GM11168 (cell line): ENCODE data around the gene PCYOX1L.
"Not testable (repeated sequence)": the region's sequence is repeated elsewhere in the genome, so short reads cannot be mapped to it uniquely, and the experiment has no call there.

Experiments used
- in situ Hi-C: fragments of 300-500 bp; cut with MboI; formaldehyde crosslinking; loops from one replicate; pipeline ENCODE4 v1.12.0; 2022; ENCODE audit warnings: low sequenced_read_pairs; ENCODE audit not compliant: unreplicated experiment

PCYOX1L gene

DNA sequence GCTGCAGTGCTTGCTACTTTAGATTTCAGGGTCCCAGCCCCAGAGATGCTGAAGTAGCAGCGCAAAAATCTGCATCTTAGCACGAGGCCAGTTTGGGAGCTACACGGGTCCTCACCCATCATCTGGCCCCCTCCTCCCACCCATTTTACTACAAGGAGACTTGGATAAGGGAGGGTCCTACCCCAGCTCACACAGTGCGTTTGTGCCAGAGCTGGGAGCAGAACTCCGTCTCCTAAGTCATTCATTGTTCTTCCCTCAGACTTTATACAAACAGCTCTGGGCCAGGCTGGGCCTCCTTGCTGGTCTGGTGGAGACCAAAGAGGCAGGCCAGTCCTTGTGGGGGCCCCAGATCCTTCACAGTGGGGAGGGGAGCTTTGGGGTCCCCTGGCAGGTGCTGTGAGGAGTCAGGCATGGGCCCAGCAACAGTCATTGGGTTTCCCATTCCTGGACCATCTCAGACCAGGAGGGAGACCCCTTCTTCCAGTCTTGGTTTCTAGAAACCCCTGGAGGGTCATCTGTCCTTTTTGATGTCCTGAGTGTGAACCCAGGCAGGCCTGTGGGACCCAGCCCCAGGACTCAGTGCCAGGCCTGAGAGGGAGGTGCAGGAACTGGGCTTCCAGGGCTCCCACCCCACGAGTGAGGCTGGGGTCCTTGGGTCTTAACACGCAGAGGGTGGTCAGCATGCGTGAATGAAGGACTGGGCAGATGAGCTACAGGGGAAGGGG, 23.6 kb downstream of the PCYOX1L start:
- in situ Hi-C loops: loop anchor here (10.0 kb wide), 1 partner anchor 183 kb away; no protein-coding TSS in a partner anchor

DNA sequence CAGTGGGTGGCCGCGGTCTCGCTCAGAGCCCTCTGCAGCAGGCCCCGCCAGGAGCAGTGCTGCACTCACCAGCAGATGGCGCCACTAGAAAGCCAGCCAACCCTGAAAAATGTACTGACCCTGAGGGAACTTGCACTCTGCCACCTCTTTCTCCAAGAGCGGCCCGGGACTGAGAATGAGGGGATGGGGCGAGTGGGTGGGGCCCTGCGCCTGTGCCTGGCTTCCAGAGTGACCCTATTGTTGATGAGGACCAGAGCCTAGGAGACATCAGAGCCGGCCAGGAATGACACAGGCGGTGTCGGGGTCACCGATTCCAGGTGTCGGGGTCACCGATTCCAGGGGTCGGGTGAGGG, 24.1 kb downstream of the PCYOX1L start:
- in situ Hi-C loops: loop anchor here (10.0 kb wide), 1 partner anchor 183 kb away; no protein-coding TSS in a partner anchor

DNA sequence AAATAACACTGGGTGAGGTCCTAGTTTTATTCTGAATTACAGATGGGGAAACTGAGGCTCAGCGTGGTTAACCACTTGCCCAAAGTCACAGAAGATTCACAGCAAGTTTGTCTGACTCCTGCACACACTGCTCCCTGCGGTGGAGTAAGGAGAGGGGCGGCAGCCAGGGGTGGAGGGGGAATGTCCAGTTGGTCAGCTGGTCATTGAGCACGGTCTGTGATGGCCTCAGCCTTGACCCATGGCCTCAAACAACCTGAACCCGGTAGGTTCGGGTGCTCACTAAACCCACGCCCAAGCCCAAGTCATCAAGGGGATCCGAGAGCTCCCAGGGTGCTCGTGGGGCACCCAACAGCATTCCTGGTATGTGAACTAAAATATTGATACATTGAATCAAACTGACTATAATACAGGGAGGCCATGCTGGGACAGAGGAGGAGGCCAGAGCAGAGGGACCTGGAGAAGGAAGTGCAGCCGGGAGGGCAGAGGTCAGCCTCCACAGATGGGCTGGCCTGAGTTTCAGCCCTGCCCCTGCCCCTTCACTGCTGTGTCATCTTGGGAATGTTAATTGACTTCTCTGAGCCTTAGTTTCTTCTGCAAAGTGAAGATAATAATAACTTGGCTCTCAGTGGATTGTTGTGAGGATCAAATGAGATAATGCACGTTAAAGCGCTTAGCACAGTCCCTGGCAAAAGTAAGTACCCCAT, 24.8 kb downstream of the PCYOX1L start:
- in situ Hi-C loops: loop anchor here (10.0 kb wide), 1 partner anchor 182 kb away; no protein-coding TSS in a partner anchor

DNA sequence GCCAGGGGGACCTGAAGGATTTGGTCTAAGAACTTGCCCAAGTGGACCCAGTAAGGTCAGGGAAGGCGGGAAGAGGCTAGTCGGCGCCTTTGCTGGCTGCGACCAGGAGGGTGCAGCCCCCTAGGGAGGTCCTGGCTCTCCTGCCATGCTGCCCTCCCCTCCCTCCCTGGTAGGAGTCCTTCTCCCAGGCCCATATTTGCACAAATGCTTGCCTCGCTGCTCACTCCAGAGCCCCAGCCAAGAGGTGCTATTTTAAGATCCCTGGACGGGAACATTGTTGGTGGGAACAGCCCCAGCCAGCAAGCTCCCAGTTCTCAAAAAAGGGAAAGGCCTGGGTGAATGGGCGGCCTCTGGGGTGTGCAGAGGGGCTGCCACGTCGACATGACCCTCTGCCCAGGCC, 25.6 kb downstream of the PCYOX1L start:
- in situ Hi-C loops: loop anchor here (10.0 kb wide), 1 partner anchor 181 kb away; no protein-coding TSS in a partner anchor

DNA sequence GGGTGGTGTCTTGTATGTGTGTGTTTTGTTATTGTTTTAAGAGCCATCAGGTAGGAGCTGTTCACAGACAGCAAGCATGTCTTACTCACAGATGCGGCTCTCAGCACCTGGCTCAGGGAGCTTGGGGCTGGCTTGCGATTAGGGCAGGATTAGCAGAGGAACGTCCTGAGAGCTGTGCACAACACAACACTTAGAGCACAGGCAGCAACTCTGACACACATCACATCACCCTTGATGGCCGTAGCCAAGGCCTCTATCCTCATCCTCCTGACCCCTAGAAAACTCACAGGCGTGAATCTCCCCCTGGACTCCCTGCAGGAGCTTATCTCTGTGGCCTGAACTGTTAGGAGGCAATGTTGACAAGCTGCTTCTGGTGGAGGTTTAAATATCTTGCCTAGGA, 28.3 kb downstream of the PCYOX1L start:
- in situ Hi-C loops: loop anchor here (10.0 kb wide), 1 partner anchor 179 kb away; no protein-coding TSS in a partner anchor

DNA sequence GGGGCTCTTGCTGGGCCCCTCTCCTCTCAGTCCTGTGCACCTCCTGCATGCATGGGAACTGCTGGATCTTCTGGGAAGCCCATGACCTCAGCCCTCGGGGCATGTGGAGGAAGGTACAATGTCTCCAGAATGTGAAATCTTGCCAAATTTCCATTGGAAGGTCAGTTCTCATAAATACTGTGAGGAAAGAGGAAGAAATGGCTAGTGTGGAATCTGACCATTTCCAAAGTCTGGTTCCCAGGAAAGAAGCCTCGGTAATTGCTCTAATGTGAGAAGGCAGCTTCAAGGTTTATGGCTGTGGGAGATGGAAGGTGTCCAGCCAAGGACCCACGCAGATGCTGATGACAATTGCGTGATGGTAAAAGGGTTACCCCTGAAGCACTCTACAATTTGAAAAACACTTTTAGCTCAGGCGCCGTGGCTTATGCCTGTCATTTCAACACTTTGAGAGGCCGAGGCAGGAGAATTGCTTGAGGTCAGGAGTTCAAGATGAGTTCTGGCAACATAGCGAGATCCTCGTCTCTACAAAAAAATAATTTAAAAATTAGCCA, 29.3 kb downstream of the PCYOX1L start:
- in situ Hi-C loops: loop anchor here (10.0 kb wide), 1 partner anchor 178 kb away; no protein-coding TSS in a partner anchor

DNA sequence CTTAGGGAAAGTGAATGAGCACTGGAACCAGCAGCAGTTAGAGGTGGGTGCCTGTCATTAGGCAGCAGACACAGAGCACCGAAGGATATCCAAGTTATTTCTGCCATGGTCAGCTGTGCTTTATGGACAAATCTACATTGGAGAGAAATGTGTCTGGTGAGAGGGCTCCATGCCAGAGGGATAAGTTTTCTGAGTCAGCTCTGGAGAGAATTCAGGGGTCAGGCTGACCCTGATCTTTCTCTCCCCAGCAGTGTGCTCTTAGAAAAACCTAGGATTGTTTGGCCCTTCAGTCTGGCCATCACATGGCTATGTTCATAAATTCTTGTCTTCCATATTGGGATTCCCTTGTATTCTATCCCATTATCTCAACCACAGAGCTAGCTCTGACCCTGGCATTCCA, 30.1 kb downstream of the PCYOX1L start:
- in situ Hi-C loops: loop anchor here (10.0 kb wide), 1 partner anchor 177 kb away; no protein-coding TSS in a partner anchor

DNA sequence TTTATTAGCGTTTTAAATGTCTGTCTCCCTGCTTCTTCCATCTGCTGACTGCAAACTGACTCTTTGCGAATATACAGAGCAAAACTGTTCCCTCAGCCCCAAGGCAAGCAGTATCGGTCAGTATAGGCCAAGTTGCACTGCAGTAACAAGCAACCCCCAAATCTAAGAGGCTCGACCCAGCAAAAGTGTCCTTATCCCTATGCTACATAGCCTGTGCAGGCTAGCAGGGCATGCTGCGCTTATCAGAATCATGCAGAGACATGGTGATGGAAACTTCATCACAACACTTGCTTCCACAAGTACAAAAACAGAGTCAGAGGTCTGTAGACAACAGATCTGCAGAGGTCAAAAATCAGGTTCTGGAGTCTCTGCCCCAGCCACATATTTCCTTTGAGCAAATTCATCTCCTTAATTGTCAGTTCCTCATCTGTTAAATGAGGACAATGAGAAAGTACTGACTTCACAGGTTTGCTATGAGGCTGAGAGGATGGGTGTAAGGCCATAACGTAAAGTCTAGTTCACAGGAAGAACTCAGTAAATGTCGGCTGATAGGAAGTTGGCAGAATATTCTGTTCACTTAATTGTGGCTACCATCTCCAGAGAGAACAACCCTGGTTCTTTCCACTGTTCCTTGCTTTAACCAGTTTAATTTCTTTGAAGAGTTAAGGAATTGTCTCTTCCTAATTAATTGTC, 30.8 kb downstream of the PCYOX1L start:
- in situ Hi-C loops: loop anchor here (10.0 kb wide), 1 partner anchor 176 kb away; no protein-coding TSS in a partner anchor

DNA sequence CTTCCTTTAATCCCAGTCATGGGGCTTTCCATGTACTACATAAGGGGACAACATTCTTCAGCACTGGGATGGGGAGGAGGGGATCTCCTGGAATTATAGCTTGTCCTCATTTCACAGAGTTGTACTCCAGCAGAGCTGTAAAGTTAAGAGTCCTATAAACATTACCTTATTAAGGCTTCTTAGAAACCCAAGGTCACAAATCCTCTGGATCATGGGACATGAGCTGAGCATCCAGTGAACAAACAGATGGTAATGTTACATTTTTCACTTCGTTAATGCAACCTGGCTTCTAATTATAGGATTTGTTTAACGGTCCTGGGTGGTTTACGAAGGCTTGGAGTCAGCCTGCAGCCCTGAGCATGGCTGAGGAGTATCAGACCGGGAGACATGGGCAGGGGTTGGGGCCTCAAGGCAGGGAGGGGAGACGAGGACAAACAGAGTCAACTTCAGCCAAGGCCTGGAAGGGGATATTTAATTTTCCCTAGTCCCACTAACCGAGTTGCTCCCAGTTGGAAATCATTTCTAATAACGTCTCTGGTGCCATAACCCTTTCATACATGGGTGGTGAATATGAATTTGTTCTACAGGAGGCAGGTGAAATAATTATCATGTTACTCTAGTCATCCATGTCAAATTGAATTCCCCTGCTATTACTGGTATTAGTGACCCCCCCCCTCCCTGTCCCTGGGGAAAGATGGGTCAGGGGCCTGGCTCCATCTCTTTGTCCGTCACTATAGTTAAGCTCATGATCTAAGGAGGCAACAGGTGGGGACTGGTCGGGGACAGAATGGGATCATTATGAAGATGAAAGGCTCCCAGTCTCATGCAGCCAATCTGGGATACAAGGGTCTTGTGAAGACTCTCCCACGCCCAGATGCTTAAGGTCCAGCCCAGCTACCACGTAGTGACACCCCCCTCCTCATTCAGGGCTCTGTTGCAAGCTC, 32.0 kb downstream of the PCYOX1L start:
- in situ Hi-C loops: loop anchor here (10.0 kb wide), 1 partner anchor 175 kb away; no protein-coding TSS in a partner anchor

DNA sequence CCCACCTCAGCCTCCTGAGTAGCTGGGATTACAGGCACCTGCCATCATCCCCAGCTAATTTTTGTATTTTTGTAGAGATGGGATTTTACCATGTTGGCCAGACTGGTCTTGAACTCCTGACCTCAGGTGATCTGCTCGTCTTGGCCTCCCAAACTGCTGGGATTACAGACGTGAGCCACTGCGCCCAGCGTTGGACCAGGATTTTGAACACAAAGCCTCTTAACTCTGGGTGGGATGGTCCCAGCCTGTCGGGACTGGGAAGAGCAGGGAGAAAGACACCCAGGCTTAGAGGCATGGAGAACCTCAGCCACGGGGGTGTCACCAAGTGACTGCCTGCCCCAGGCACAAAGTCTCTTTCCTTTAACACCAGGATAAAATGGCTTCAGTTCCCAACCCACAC, 33.2 kb downstream of the PCYOX1L start:
- in situ Hi-C loops: not testable (repeated sequence)

DNA sequence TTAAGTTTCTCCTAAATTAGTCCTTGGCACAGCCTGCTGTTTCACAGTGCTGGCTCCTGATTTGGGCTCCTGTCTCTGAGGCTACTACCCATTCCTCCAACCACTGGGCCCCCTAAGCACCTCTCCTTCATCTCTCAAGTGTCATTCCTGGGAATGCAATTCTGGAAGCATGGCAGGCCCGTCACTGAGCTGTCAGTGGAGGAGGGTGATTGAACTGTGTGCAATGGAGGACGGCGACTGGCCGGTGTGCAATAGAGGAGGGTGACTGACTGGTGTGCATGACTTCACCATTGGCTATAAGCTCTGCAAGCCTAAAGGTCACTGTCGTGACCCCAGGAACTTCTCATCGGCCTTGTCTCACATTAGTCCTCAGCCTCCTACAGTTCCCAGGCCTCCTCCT, 33.7 kb downstream of the PCYOX1L start:
- in situ Hi-C loops: no loop called here

DNA sequence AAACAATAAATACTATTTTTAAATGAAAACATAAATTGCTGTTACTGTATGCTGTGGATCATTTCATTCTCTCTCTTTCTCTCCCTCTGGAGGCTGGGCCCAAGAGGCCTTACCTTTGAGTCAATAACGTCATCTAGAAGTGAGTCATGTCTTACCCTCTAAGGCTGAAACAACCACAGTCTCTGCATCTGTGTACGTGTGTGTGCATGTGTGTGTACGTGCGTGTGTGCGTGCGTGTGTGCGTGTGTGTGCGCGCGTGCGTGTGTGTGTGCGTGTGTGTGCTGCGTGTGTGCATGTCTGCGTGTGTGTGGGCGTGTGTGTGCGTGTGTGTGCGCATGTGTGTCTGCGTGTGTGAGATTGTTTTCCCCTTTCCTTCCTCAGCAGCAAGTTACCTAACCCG, 34.9 kb downstream of the PCYOX1L start:
- in situ Hi-C loops: no loop called here

DNA sequence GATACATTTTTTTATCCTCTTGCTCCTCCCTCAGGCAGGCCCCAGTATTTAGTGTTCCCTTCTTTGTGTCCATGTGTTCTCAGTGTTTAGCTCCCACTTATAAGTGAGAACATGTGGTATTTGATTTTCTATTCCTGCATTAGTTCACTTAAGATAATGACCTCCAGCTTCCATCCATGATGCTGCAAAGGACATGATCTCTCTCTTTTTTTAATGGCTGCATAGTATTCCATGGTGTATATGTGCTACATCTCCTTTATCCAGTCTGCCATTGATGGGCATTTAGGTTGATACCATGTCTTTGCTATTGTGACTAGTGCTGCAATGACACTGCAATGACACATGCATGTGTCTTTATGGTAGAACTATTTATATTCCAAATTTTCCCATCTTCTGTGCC, 37.1 kb downstream of the PCYOX1L start:
- in situ Hi-C loops: not testable (repeated sequence)

DNA sequence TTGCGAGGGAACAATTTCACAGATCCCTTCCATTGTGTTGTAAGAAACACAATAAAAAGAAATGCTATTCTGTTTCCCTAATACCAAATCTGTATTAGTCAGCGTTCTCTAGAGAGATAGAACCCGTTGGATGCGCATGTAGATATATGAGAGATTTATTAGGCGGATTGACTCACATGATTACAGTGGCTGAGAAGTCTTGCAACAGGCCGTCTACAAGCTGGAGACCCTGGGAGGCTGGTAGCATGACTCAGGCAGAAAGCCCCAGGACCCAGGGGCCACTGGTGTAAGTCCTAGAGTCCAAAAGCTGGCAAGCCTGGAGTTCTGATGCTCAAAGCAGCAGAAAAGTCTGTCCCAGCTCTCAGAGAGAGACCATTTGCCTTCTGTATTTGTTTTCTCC, 39.7 kb downstream of the PCYOX1L start:
- in situ Hi-C loops: no loop called here

DNA sequence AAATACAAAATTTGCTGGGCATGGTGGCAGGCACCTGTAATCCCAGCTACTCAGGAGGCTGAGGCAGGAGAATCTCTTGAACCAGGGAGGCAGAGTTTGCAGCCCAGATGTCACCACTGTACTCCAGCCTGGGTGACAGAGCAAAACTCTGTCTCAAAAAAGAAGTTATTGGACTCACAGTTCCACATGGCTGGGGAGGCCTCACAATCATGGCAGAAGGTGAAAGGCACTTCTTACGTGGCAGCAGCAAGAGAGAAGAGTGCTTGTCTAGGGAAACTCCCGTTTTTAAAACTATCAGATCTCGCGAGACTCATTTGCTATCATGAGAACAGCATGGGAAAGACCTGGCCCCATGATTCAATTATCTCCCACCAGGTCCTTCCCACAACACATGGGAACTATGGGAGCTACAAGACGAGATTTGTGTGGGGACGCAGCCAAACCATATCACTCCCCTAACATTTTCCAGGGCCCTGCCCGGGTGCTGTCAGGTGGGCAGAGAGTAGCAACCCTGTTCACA, 41.0 kb downstream of the PCYOX1L start:
- in situ Hi-C loops: not testable (repeated sequence)

DNA sequence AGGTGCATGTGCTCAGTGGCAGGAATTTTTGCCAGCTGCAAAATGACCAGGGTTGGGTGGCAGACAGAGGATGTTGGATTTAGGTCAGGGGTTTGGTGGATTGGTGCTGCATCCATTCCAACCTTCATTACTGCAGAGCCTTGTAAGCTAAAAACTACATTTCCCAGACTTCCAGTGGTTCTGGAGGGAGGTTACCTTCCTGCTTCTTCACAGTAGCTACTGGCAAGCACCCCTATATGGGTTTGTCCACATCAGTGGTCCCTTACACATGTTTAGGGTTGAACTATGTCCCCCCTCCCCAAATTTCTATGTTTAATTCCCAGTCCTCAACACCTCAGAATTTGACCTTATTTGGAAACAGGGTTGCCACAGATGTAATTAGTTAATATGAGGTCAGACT, 41.9 kb downstream of the PCYOX1L start:
- in situ Hi-C loops: no loop called here

DNA sequence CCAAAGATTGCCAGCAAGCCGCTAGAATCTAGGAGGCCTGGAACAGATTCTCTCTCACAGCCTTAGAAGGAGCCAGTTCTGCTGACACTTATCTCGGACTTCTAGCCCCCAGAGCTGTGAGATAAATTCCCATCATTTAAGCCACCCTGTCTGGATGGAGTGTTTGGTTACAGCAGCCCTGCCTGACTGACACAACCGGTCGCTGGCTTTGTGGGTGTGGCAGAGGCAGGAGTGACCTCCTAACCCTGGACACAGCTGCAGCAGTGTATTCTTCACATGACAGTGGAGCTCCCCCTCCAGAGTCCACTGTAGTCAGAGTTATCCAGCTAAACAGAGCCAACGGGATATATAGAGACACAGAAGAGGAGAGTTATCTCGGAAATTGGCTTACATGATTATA, 42.5 kb downstream of the PCYOX1L start:
- in situ Hi-C loops: no loop called here

DNA sequence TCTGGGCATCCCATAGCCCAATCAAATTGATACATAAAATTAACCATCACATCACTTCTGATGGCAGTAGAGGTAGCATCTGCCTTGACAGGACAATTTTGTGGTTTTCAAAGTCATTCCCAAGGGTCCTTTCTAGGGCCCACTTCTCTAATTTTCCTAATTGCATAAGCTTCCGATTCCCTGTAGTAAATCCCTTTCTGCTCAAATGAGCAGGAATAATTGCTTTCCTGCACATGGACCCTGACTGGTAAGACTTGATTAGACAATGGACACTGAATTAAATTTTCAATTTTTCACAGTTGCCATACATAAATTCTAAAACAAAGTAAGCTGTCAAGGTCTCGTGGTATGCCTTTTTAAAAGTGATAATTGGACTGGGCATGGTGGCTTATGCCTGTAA, 43.2 kb downstream of the PCYOX1L start:
- in situ Hi-C loops: no loop called here

DNA sequence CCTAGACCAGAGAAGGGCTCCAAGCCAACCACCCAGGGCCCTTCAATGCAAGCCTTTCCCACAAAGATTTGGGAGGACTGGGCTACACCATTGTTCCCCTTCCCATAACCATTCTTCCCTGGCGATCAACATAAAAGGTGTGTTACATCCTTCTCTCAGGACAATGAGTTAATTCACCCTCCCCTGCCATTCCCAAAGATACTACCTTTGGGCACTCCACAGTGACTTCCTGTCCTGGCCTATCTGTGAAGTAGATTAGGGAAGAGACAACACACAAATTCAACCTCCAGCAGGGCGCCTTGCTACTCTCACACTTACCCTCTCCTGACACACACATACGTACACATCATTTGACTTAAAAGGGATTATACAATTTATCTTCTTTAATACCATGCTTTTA, 44.4 kb downstream of the PCYOX1L start:
- in situ Hi-C loops: no loop called here
